ENCODE data around the gene RHOF.

DNA sequence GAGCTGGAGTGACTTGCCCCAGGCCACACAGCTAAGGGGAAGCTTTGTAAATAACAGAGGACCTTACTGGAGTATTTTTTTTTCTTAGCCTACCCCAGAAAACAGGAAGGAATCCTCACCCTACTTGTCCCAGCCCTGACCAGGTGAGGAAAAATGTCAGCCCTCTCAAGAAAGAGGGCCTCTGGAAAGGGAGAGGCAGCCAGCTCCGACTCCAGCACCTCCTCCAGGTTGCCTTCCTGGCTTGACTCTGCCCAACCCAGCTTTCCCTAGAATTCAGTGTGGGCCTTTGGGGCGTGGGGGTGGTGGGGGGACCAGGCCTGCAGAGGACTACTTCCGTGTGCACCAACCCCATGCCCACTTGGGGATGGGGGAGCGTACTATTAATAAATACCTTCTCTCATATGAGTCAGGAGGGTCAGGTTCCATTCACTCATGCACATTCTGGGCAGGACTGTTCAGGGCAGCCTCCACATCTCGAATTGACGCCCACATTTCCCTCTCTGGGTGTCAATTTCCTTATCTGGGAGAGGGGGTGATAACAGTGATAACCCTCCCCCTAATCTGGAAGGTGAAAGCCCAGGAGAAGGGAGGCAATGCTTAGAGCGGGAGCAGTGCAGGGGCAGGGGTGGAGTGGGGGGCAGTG lies 5.2 kb downstream of the RHOF start:
- TF ChIP-seq, protein P1, sequence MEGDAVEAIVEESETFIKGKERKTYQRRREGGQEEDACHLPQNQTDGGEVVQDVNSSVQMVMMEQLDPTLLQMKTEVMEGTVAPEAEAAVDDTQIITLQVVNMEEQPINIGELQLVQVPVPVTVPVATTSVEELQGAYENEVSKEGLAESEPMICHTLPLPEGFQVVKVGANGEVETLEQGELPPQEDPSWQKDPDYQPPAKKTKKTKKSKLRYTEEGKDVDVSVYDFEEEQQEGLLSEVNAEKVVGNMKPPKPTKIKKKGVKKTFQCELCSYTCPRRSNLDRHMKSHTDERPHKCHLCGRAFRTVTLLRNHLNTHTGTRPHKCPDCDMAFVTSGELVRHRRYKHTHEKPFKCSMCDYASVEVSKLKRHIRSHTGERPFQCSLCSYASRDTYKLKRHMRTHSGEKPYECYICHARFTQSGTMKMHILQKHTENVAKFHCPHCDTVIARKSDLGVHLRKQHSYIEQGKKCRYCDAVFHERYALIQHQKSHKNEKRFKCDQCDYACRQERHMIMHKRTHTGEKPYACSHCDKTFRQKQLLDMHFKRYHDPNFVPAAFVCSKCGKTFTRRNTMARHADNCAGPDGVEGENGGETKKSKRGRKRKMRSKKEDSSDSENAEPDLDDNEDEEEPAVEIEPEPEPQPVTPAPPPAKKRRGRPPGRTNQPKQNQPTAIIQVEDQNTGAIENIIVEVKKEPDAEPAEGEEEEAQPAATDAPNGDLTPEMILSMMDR (IDR thresholded peaks at IDR 0.05; ENCODE audit: low read depth, low read length), result no peak
- TF ChIP-seq POLR2A (IDR thresholded peaks at IDR 0.05; ENCODE audit: extremely low read depth, insufficient read length) (no peak), MYC (IDR thresholded peaks at IDR 0.05; ENCODE audit: low read depth, low read length) (no peak)
- TF ChIP-seq, protein P2, sequence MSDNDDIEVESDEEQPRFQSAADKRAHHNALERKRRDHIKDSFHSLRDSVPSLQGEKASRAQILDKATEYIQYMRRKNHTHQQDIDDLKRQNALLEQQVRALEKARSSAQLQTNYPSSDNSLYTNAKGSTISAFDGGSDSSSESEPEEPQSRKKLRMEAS (IDR thresholded peaks at IDR 0.05; ENCODE audit: low read depth, low read length), result no peak
